Measurements from ENCODE around the gene TAS2R7.

Gene TAS2R7

DNA sequence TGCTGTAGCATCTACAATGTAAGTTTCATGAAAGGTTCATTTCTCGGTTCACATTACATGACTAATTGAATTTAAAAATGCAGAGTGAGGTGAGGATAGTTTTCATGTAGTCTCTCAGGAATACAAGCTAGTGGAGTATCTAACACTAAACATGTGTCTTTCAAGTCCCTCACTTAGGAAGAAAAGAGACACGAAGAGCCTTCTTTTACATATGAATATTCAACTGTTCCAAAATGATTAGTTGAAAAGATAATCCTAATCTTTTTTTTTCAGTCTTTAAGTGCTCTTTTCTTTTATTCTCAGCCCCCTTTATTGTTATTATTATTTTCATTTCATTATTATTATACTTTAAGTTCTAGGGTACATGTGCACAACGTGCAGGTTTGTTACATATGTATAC, 36.0 kb upstream of the TAS2R7 start:
- no peak overlapping the region for H3K4me3 ChIP-seq (ENCODE audit: severe bottlenecking)
- TF ChIP-seq, protein P1, sequence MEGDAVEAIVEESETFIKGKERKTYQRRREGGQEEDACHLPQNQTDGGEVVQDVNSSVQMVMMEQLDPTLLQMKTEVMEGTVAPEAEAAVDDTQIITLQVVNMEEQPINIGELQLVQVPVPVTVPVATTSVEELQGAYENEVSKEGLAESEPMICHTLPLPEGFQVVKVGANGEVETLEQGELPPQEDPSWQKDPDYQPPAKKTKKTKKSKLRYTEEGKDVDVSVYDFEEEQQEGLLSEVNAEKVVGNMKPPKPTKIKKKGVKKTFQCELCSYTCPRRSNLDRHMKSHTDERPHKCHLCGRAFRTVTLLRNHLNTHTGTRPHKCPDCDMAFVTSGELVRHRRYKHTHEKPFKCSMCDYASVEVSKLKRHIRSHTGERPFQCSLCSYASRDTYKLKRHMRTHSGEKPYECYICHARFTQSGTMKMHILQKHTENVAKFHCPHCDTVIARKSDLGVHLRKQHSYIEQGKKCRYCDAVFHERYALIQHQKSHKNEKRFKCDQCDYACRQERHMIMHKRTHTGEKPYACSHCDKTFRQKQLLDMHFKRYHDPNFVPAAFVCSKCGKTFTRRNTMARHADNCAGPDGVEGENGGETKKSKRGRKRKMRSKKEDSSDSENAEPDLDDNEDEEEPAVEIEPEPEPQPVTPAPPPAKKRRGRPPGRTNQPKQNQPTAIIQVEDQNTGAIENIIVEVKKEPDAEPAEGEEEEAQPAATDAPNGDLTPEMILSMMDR (IDR thresholded peaks at IDR 0.05; ENCODE audit: poor library complexity, severe bottlenecking): no peak
- no peak overlapping the region for H3K27ac ChIP-seq (ENCODE audit: poor library complexity, severe bottlenecking)

DNA sequence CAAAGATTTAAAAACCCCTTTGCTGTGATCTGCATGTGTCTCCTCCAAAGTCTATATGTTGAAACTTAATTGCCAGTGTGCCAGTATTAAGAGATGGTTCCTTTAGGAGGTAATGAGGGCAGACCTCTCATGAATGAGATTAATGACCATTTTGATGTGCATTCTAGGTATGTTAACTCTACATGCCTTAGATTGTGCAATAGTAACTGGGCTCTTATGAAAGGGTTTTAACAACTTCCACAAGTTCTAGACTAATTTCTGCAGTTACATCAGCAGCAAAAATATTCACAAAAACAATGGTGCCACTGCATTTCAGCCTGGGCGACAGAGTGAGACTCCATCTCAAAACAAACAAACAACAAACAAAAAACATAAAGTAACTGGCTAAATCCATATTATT, 27.6 kb upstream of the TAS2R7 start:
- Histone ChIP-seq H3K27me3 (ENCODE audit: insufficient read depth, poor library complexity, severe bottlenecking) (no peaks in the 10 kb centered on the region), H3K4me1 (ENCODE audit: insufficient read depth, poor library complexity, severe bottlenecking) (no peaks in the 10 kb centered on the region), H3K36me3 (ENCODE audit: low read depth) (no peaks in the 10 kb centered on the region), H3K9me3 (ENCODE audit: severe bottlenecking) (no peaks in the 10 kb centered on the region), H3K4me3 (ENCODE audit: severe bottlenecking) (no peak overlapping the region), H3K27ac (ENCODE audit: poor library complexity, severe bottlenecking) (no peak overlapping the region)
- ATAC-seq (ENCODE audit: low read depth): no peak
- TF ChIP-seq, protein P1 (IDR thresholded peaks at IDR 0.05; ENCODE audit: poor library complexity, severe bottlenecking): no peak
- no peak for DNase-seq (ENCODE audit: low spot score)

More for the DNA sequence above, 36.0 kb upstream of the TAS2R7 start:
- no peaks in the 10 kb centered on the region for H3K27me3 ChIP-seq (ENCODE audit: insufficient read depth, poor library complexity, severe bottlenecking)
- DNase-seq (ENCODE audit: low spot score): no peak
- ATAC-seq (ENCODE audit: low read depth): no peak
- no peaks in the 10 kb centered on the region for H3K36me3 ChIP-seq (ENCODE audit: low read depth)
- no peaks in the 10 kb centered on the region for H3K9me3 ChIP-seq (ENCODE audit: severe bottlenecking)
- no peaks in the 10 kb centered on the region for H3K4me1 ChIP-seq (ENCODE audit: insufficient read depth, poor library complexity, severe bottlenecking)

DNA sequence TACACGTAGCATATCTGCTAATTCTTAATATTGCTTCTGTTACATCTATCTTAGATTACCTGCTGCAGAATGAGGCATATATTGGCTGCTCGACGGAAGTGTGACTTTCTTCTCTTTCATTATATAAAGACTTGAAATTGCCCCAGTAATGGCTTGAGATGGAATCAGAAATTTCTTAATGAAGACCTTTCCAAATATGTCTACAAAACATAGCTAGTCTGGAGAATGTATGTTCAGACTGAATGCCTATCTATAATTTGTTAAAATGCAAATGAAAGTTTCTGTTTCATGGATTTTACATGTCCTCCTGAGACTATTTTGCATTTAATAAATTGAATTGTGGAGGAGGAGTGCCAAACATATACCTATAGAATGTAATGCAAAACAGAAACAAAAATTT, 23.8 kb upstream of the TAS2R7 start, which contains the start of gene TAS2R10:
Gene TAS2R10 (minus strand): TSS at position 101 of the 400 bp plus-strand sequence. CDS start 89 bp downstream, at position 12.
- no peak within 1 kb of the TSS for H3K27ac ChIP-seq (ENCODE audit: poor library complexity, severe bottlenecking)
- ATAC-seq (ENCODE audit: low read depth) (no peak), DNase-seq (ENCODE audit: low spot score) (no peak)
- H3K36me3 ChIP-seq (ENCODE audit: low read depth): no peaks in the 10 kb centered on the region
- no peaks in the 10 kb centered on the region for H3K9me3 ChIP-seq (ENCODE audit: severe bottlenecking)
- no peaks in the 10 kb centered on the region for H3K27me3 ChIP-seq (ENCODE audit: insufficient read depth, poor library complexity, severe bottlenecking)
- no peaks in the 10 kb centered on the region for H3K4me1 ChIP-seq (ENCODE audit: insufficient read depth, poor library complexity, severe bottlenecking)
- H3K4me3 ChIP-seq (ENCODE audit: severe bottlenecking): no peak within 1 kb of the TSS
- TF ChIP-seq, protein P1 (IDR thresholded peaks at IDR 0.05; ENCODE audit: poor library complexity, severe bottlenecking): no peak

DNA sequence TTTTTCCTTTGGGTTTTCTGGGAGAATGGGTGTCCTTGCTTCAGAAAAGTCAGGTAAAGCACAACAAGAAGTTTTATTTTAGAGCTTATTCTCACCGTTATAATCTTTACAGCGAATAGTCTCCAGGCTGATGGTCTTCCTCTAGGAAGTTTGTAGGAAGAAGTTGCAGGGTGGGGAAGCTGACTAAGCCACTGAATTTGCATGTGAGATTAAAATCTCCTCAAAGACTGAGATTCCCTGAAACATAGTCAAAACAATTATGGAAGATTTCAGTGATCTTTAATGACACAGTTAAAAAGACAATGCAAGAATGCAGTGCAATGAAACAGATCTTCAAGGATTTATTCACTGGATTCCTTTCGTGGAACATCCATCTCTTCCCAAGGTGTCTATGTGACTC, 22.5 kb upstream of the TAS2R7 start:
- H3K36me3 ChIP-seq (ENCODE audit: low read depth): no peaks in the 10 kb centered on the region
- no peak overlapping the region for H3K27ac ChIP-seq (ENCODE audit: poor library complexity, severe bottlenecking)
- DNase-seq (ENCODE audit: low spot score) (no peak), ATAC-seq (ENCODE audit: low read depth) (no peak)
- no peaks in the 10 kb centered on the region for H3K27me3 ChIP-seq (ENCODE audit: insufficient read depth, poor library complexity, severe bottlenecking)
- no peaks in the 10 kb centered on the region for H3K9me3 ChIP-seq (ENCODE audit: severe bottlenecking)
- TF ChIP-seq, protein P1 (IDR thresholded peaks at IDR 0.05; ENCODE audit: poor library complexity, severe bottlenecking): no peak
- no peaks in the 10 kb centered on the region for H3K4me1 ChIP-seq (ENCODE audit: insufficient read depth, poor library complexity, severe bottlenecking)
- H3K4me3 ChIP-seq (ENCODE audit: severe bottlenecking): no peak overlapping the region

DNA sequence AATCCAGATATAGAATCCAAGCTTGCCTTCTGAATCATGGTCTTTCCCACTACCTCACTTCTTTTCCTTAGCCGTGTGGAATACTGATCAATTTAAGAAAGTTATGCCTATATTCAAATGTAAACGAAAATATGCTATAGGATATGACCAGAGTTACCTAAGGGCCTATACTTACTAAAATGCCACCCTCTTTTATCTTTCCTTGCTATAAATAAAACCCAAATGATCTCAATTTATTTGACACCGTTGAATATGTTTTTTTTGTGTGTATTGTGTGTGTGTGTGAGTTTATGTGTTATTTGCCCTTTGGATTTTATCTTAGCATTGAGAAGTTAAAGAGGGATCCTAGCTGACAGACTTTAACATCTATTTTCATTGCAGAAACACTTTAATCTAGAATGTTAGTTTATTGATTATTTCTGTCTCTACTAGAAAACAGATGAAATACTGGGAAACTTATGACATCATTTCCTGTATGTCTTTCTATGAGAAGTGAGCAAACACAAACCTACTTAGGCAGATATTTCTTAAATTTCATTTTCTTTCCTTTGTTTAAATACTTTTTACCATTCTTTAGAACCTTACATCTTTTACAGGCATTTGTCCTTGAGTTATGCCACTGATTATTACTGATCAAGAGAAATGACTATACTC, 9.6 kb upstream of the TAS2R7 start:
- Histone ChIP-seq H3K36me3 (ENCODE audit: low read depth) (no peaks in the 10 kb centered on the region), H3K4me1 (ENCODE audit: insufficient read depth, poor library complexity, severe bottlenecking) (no peaks in the 10 kb centered on the region), H3K4me3 (ENCODE audit: severe bottlenecking) (no peak overlapping the region), H3K27ac (ENCODE audit: poor library complexity, severe bottlenecking) (no peak overlapping the region), H3K9me3 (ENCODE audit: severe bottlenecking) (no peaks in the 10 kb centered on the region), H3K27me3 (ENCODE audit: insufficient read depth, poor library complexity, severe bottlenecking) (no peaks in the 10 kb centered on the region)
- DNase-seq (ENCODE audit: low spot score) (no peak), ATAC-seq (ENCODE audit: low read depth) (no peak)
- TF ChIP-seq, protein P1 (IDR thresholded peaks at IDR 0.05; ENCODE audit: poor library complexity, severe bottlenecking): no peak
